Adipocyte (in vitro differentiated cells): ENCODE measurements around the gene LCA5L.

ENCODE experiments used
- DNase-seq: peaks from one replicate; pipeline ENCODE4 v3.0.0-alpha.2; 2015; ENCODE audit warnings: low read depth
- H3K27me3 ChIP-seq: replicated peaks from 2 replicates; pipeline ENCODE4 v1.7.0; 2013; ENCODE audit warnings: mild to moderate bottlenecking, low read length, moderate library complexity; ENCODE audit not compliant: control insufficient read depth, insufficient read depth
- H3K36me3 ChIP-seq: 2 replicates; pipeline ENCODE4 v1.7.0; 2013; ENCODE audit warnings: low read length, mild to moderate bottlenecking, moderate library complexity; ENCODE audit not compliant: control insufficient read depth, insufficient read depth, severe bottlenecking
- H3K4me1 ChIP-seq: 2 replicates; pipeline ENCODE4 v1.7.0; 2013; ENCODE audit warnings: mild to moderate bottlenecking, low read length, moderate library complexity; ENCODE audit not compliant: control insufficient read depth, insufficient read depth
- H3K4me3 ChIP-seq: 2 replicates; pipeline ENCODE4 v1.7.0; 2013; ENCODE audit warnings: mild to moderate bottlenecking, low read length, moderate library complexity
- H3K9ac ChIP-seq: 2 replicates; pipeline ENCODE4 v1.7.0; 2013; ENCODE audit warnings: mild to moderate bottlenecking, low read length, moderate library complexity
- H3K9me3 ChIP-seq: 2 replicates; pipeline ENCODE4 v1.7.0; 2013; ENCODE audit warnings: mild to moderate bottlenecking, low read length, moderate library complexity; ENCODE audit not compliant: control insufficient read depth

The LCA5L gene

GRCh38 chr21:39468559-39468958, 23.0 kb upstream of the LCA5L start:
- no peak for DNase-seq
- peaks cover 4% of the 10 kb centered on the region for H3K9me3 ChIP-seq
- H3K4me3 ChIP-seq = no peak overlapping the region
- H3K4me1 ChIP-seq = peaks cover 4% of the 10 kb centered on the region
- H3K9ac ChIP-seq = no peak overlapping the region
- no peaks in the 10 kb centered on the region for H3K36me3 ChIP-seq
- H3K27me3 ChIP-seq = no peaks in the 10 kb centered on the region

GRCh38 chr21:39467746-39468145, 22.2 kb upstream of the LCA5L start:
- H3K4me1 ChIP-seq = peaks cover 4% of the 10 kb centered on the region
- peaks cover 4% of the 10 kb centered on the region for H3K9me3 ChIP-seq
- H3K27me3 ChIP-seq = no peaks in the 10 kb centered on the region
- no peak overlapping the region for H3K4me3 ChIP-seq
- H3K9ac ChIP-seq = no peak overlapping the region
- no peaks in the 10 kb centered on the region for H3K36me3 ChIP-seq
- DNase-seq = no peak

GRCh38 chr21:39466584-39466983, 21.0 kb upstream of the LCA5L start:
- Histone ChIP-seq H3K4me3 (no peak overlapping the region), H3K4me1 (no peaks in the 10 kb centered on the region), H3K9me3 (peaks cover 1% of the 10 kb centered on the region), H3K9ac (no peak overlapping the region), H3K36me3 (no peaks in the 10 kb centered on the region), H3K27me3 (no peaks in the 10 kb centered on the region)
- no peak for DNase-seq

- H3K36me3 ChIP-seq = no peaks in the 10 kb centered on the region
- no peaks in the 10 kb centered on the region for H3K27me3 ChIP-seq
- H3K4me3 ChIP-seq = no peak overlapping the region
- H3K9me3 ChIP-seq = no peaks in the 10 kb centered on the region
- H3K4me1 ChIP-seq = no peaks in the 10 kb centered on the region
- DNase-seq = no peak
- H3K9ac ChIP-seq = no peak overlapping the region
Measured at GRCh38 chr21:39463308-39463707, 17.7 kb upstream of the LCA5L start.

GRCh38 chr21:39461419-39461818, 15.8 kb upstream of the LCA5L start:
- no peak for DNase-seq
- H3K27me3 ChIP-seq = no peaks in the 10 kb centered on the region
- no peaks in the 10 kb centered on the region for H3K9me3 ChIP-seq
- no peaks in the 10 kb centered on the region for H3K4me1 ChIP-seq
- H3K4me3 ChIP-seq = no peak overlapping the region
- no peak overlapping the region for H3K9ac ChIP-seq
- H3K36me3 ChIP-seq = no peaks in the 10 kb centered on the region

GRCh38 chr21:39456665-39457064, 11.1 kb upstream of the LCA5L start:
- no peaks in the 10 kb centered on the region for H3K27me3 ChIP-seq
- H3K36me3 ChIP-seq = no peaks in the 10 kb centered on the region
- no peak overlapping the region for H3K4me3 ChIP-seq
- no peak overlapping the region for H3K9ac ChIP-seq
- no peak for DNase-seq
- H3K4me1 ChIP-seq = peaks cover 10% of the 10 kb centered on the region
- no peaks in the 10 kb centered on the region for H3K9me3 ChIP-seq

GRCh38 chr21:39454949-39455668, 9.5 kb upstream of the LCA5L start:
- DNase-seq = no peak
- Histone ChIP-seq H3K4me1 (peaks cover 20% of the 10 kb centered on the region), H3K9me3 (no peaks in the 10 kb centered on the region), H3K36me3 (no peaks in the 10 kb centered on the region), H3K27me3 (no peaks in the 10 kb centered on the region), H3K4me3 (no peak overlapping the region), H3K9ac (no peak overlapping the region)

- H3K4me1 ChIP-seq = peaks cover 20% of the 10 kb centered on the region
- no peaks in the 10 kb centered on the region for H3K27me3 ChIP-seq
- H3K4me3 ChIP-seq = no peak overlapping the region
- H3K36me3 ChIP-seq = no peaks in the 10 kb centered on the region
- no peak overlapping the region for H3K9ac ChIP-seq
- no peaks in the 10 kb centered on the region for H3K9me3 ChIP-seq
- DNase-seq = no peak
Measured at GRCh38 chr21:39453571-39454179, 8.1 kb upstream of the LCA5L start.

- Histone ChIP-seq H3K9ac (no peak overlapping the region), H3K9me3 (no peaks in the 10 kb centered on the region), H3K4me1 (peaks cover 20% of the 10 kb centered on the region), H3K36me3 (no peaks in the 10 kb centered on the region), H3K4me3 (no peak overlapping the region), H3K27me3 (no peaks in the 10 kb centered on the region)
- peak; percentile 22 for DNase-seq
Measured at GRCh38 chr21:39452970-39453342, 7.4 kb upstream of the LCA5L start.

- Histone ChIP-seq H3K9ac (no peak overlapping the region), H3K4me1 (peaks cover 20% of the 10 kb centered on the region), H3K9me3 (no peaks in the 10 kb centered on the region), H3K4me3 (peak overlapping the region; percentile 61), H3K27me3 (no peaks in the 10 kb centered on the region), H3K36me3 (no peaks in the 10 kb centered on the region)
- DNase-seq = peak; percentile 70
Measured at GRCh38 chr21:39452207-39452969, 6.8 kb upstream of the LCA5L start.

- H3K36me3 ChIP-seq = no peaks in the 10 kb centered on the region
- no peaks in the 10 kb centered on the region for H3K27me3 ChIP-seq
- peak; percentile 2 for DNase-seq
- peak within 1 kb of the TSS; percentile 61 for H3K4me3 ChIP-seq
- no peaks in the 10 kb centered on the region for H3K9me3 ChIP-seq
- no peak within 1 kb of the TSS for H3K9ac ChIP-seq
- peaks cover 20% of the 10 kb centered on the region for H3K4me1 ChIP-seq
Measured at GRCh38 chr21:39451332-39452206, 6.0 kb upstream of the LCA5L start, which contains the start of gene SH3BGR. Gene SH3BGR, plus strand, starts transcription at chr21:39451970. Its CDS starts 127 bp downstream, at chr21:39452097.
